ENCODE results near the gene OR2M3. TPM values are rescaled to one million over a fixed set of nuclear protein-coding genes. Genes with fewer than 3 reads are reported as not detected.

OR2M3 gene
- total and polyA plus RNA-seq, 9 of the 15 experiments (the other 6 are each of a cell fraction or from before 2014, with no cell fraction given), result not detected

DNA sequence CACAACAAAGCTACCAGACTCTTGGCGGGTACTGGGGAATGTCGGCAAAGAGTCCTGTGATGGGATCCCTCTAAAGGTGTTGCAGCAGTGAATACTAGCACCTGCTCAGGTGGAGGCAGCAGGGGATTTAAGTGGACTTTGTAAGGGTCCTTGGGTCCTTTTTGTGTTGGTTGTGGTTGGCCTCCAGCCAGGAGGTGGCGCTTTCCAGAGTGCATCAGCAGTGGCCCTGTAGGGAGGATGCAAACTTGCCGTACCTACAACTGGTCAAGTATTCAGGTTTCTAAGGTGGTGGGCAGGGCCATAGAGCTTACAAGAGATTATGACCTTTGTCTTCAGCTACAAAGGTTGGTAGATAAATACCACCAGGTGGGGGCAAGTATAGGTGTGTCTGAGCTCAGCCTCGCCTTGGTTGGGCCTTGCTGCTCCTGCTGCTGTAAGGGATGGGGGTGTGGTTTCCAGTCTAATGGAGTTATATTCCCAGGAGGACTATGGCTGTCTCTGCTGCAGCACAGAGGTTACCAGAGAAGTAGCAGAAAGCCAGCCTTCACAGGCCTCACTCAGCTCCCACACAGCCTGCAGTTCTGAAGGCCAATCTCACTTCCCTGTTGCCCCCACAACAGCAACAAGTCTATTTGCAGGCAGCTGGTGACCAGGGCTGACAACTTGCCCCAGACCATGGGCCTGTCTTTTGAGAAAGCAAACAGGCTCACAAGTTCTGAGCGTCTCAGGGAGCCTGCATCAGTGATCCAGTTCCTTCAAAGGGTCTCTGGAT lies 44.8 kb upstream of the OR2M3 start:
- Histone ChIP-seq H2AFZ (ENCODE audit: low read depth, low read length) (no peak overlapping the region), H3K9me1 (ENCODE audit: control insufficient read depth, insufficient read depth, low read length) (no peaks in the 10 kb centered on the region), H3K27ac (ENCODE audit: extremely low read depth, low read depth, low read length) (no peak overlapping the region), H3K4me1 (replicated peaks in 1 of 2; ENCODE audit: control insufficient read depth in 2 of 2, insufficient read depth in 2 of 2, low read length in 2 of 2) (no peaks in the 10 kb centered on the region), H3K36me3 (ENCODE audit: control insufficient read depth, insufficient read depth, low read length) (no peaks in the 10 kb centered on the region), H3K79me2 (ENCODE audit: control insufficient read depth, insufficient read depth, low read length) (no peaks in the 10 kb centered on the region), H3K4me2 (ENCODE audit: insufficient read depth, low read length) (no peak overlapping the region), H3K9me3 (replicated peaks; ENCODE audit: control insufficient read depth, insufficient read depth, low read depth, low read length) (peaks cover 2% of the 10 kb centered on the region; the same call in 1 of the 2 replicates), H3K27me3 (ENCODE audit: control insufficient read depth in 2 of 2, insufficient read depth in 2 of 2, low read length in 2 of 2) (no peaks in the 10 kb centered on the region), H3K4me3 (no peak overlapping the region), H3K9ac (ENCODE audit: insufficient read depth in 1 of 2, low read depth in 2 of 2, low read length in 2 of 2) (no peak overlapping the region), H4K20me1 (replicated peaks; ENCODE audit: control insufficient read depth, insufficient read depth, low read length) (no peaks in the 10 kb centered on the region)
- intact Hi-C loops (cut with micrococcal nuclease) (no loop called here), in situ Hi-C loops (cut with MboI) (no loop called here)
- TF ChIP-seq RBFOX2 (IDR thresholded peaks at IDR 0.05; ENCODE audit: low read depth, low read length) (no peak), DDX20 (tag; IDR thresholded peaks at IDR 0.05; ENCODE audit: low read depth) (no peak), MTA3 (IDR thresholded peaks at IDR 0.05; ENCODE audit: borderline replicate concordance) (no peak), BCOR (IDR thresholded peaks at IDR 0.05) (no peak), RBM15 (IDR thresholded peaks at IDR 0.05; ENCODE audit: insufficient read depth, low read length) (no peak), REST (IDR thresholded peaks at IDR 0.05; ENCODE audit: borderline replicate concordance) (no peak), REST (CRISPR knock-in tag; IDR thresholded peaks at IDR 0.05; ENCODE audit: low read depth) (no peak)
- DNase-seq (ENCODE audit: extremely low read depth in 1 of 4, low spot score in 3 of 4), result no peak
- ChIA-PET POLR2A (no interaction called here), CTCF (ENCODE audit: low intra/inter-chr PET ratio) (no interaction called here)
- BruUV-seq (replicated peaks), result no TSS peak
- no peak for ATAC-seq
- no peak for FAIRE-seq
- WGBS (ENCODE audit: insufficient coverage, low coverage, missing lambda C conversion rate), result 3% methylated on average over 6 of the region's 6 CpGs
